Activated CD8-positive, alpha-beta memory T cell treated with anti-CD3 and anti-CD28 coated beads for 48 hours (primary cell): ENCODE measurements around the gene C22orf39.
A peak's percentile ranks its signal among the peaks of the same experiment; 100 is the strongest.

Source experiments
- DNase-seq, 3 experiments: peaks; one replicate each; pipeline ENCODE4 v3.0.0-alpha.2; 2020; ENCODE audit warnings: low read depth in 2 of 3, low spot score in 2 of 3

Gene C22orf39

GRCh38 chr22:19430890-19431541, 16.5 kb downstream of the C22orf39 start:
- peak in 1 of 3 experiments; percentile 16 for DNase-seq

GRCh38 chr22:19429950-19430889, 17.3 kb downstream of the C22orf39 start:
- no peak for DNase-seq

- DNase-seq = no peak
These were observed 23.4 kb downstream of the C22orf39 start for GRCh38 chr22:19424186-19424500.

- DNase-seq = no peak
These were observed 24.8 kb downstream of the C22orf39 start for GRCh38 chr22:19422440-19423301.

DNA sequence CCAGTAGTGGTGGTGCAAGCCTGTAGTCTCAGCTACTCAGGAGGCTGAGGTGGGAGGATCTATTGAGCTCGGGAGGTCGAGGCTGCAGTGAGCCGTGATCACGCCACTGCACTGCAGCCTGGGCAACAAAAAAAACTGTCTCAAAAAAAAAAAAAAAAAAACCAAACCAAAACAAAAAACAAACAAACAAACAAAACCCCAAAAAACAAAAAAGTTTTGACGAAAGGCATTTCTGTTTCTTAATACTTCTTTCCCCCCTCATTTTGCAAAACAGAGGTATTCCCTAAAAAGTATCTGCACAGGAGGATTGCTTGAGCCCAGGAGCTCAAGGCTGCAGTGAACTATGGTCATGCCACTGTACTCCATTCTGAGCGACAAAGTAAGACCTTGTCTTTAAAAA, 27.2 kb downstream of the C22orf39 start:
- DNase-seq = no peak

GRCh38 chr22:19419464-19420178, 27.9 kb downstream of the C22orf39 start:
- no peak for DNase-seq

- DNase-seq = no peak
These were observed 28.4 kb downstream of the C22orf39 start for GRCh38 chr22:19419086-19419463.

DNA sequence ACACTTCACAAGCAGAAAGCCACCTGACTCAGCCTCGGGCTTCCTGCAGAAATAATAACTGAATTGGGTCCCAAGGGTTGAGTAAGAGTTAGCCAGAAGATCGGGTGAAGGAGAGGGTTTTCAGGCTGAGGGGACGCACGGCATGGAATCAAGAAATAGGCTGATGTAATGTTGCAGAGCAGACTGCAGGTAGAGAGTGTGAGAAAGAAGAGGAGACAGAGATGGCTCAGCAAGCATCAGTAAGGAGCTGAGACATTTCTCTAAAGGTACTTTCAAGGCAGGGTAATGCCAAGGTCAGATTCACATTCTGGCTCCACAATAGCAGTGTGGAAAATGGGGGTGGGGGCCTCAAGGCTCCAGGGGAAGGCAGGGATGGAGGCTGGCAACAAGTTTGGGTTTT, 34.6 kb downstream of the C22orf39 start:
- DNase-seq = no peak

- no peak for DNase-seq
These were observed 35.0 kb downstream of the C22orf39 start for GRCh38 chr22:19412478-19412877.

- DNase-seq = no peak
These were observed 35.8 kb downstream of the C22orf39 start for GRCh38 chr22:19411690-19412045.

GRCh38 chr22:19410941-19411689, 36.4 kb downstream of the C22orf39 start:
- DNase-seq = no peak

- DNase-seq = no peak
These were observed 39.6 kb downstream of the C22orf39 start for GRCh38 chr22:19407649-19408606.

- no peak for DNase-seq
These were observed 40.7 kb downstream of the C22orf39 start for GRCh38 chr22:19406846-19407245.

GRCh38 chr22:19406281-19406811, 41.2 kb downstream of the C22orf39 start:
- no peak for DNase-seq

DNA sequence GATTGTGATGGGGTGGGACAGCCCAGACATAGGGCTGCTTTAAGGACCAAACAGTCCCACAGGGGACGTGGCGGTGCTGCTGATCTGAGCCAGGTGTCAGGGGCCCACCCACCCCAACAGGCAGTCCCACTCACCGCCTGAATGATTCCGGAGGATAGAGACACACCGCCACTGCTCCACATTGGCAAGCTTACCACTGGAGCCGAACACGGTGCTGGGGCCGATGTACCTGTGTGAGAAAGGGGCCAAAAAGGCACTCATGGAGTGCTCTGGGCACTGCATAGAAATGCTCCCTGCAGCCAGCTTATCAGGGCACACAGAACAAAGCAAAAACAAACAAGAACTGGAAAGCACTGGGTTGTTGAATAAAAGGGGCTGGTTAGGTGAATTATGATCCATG, 41.9 kb downstream of the C22orf39 start:
- DNase-seq = no peak

GRCh38 chr22:19405133-19405532, 42.4 kb downstream of the C22orf39 start:
- no peak for DNase-seq

GRCh38 chr22:19404676-19405075, 42.8 kb downstream of the C22orf39 start:
- no peak for DNase-seq

GRCh38 chr22:19402642-19403191, 44.8 kb downstream of the C22orf39 start:
- no peak for DNase-seq

DNA sequence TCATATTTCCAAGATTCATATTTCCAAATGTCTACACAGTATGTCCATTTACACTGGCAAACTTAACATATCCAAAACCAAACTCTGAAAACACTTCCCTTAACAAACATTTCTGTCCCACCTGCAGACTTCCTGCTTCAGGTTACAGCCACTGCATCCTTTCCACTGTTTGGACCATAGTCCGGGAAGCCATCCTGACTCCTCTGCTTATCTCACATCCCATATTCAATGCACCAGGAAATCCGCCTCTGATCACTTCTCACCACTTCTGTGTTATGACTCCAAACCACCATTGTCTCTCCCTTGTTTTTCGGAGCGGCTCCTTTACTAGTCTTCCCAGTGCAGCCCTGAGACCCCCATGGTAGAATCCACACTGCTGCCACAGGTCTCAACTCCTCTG, 46.0 kb downstream of the C22orf39 start:
- DNase-seq = no peak
